ENCODE measurements around the gene PDCD6IP.

GRCh38 chr3:33889394-33890039 lies 91.1 kb downstream of the PDCD6IP start:
- no peak for TF ChIP-seq POLR2AphosphoS5 (IDR thresholded peaks at IDR 0.05; ENCODE audit: borderline replicate concordance, low read depth, low read length)
- no peak for TF ChIP-seq EZH2 (IDR thresholded peaks at IDR 0.05)
- TF ChIP-seq FOXP2 (optimal IDR thresholded peaks at IDR 0.05; ENCODE audit: control extremely low read depth, extremely low read length, insufficient read depth) = no peak
